Measurements from ENCODE around the gene SLC6A13.

- no peak for TF ChIP-seq CTCF (IDR thresholded peaks at IDR 0.05)
- TF ChIP-seq POLR2AphosphoS5 (IDR thresholded peaks at IDR 0.05), result no peak
Observed at GRCh38 chr12:264269-264668, 1.6 kb upstream of the SLC6A13 start.
